ENCODE data around the gene KLHDC10. TPM values are rescaled to one million over a fixed set of nuclear protein-coding genes. Genes with fewer than 3 reads are reported as not detected.

The KLHDC10 gene
- total RNA-seq, 1 donor from 2014 or later: 29.8 TPM

- Mint-ChIP-seq H3K36me3 (ENCODE audit: unreplicated experiment) (no peaks in the 10 kb centered on the region), H3K9me3 (ENCODE audit: unreplicated experiment) (no peaks in the 10 kb centered on the region), H3K4me1 (ENCODE audit: low read depth, unreplicated experiment) (peaks cover 6% of the 10 kb centered on the region), H3K4me3 (ENCODE audit: unreplicated experiment) (no peak overlapping the region), H3K27me3 (ENCODE audit: unreplicated experiment) (no peaks in the 10 kb centered on the region), H3K27ac (ENCODE audit: unreplicated experiment) (no peak overlapping the region)
- TF ChIP-seq, protein P1, sequence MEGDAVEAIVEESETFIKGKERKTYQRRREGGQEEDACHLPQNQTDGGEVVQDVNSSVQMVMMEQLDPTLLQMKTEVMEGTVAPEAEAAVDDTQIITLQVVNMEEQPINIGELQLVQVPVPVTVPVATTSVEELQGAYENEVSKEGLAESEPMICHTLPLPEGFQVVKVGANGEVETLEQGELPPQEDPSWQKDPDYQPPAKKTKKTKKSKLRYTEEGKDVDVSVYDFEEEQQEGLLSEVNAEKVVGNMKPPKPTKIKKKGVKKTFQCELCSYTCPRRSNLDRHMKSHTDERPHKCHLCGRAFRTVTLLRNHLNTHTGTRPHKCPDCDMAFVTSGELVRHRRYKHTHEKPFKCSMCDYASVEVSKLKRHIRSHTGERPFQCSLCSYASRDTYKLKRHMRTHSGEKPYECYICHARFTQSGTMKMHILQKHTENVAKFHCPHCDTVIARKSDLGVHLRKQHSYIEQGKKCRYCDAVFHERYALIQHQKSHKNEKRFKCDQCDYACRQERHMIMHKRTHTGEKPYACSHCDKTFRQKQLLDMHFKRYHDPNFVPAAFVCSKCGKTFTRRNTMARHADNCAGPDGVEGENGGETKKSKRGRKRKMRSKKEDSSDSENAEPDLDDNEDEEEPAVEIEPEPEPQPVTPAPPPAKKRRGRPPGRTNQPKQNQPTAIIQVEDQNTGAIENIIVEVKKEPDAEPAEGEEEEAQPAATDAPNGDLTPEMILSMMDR (IDR thresholded peaks at IDR 0.05; ENCODE audit: partially characterized antibody, unreplicated experiment): no peak
- no peak for DNase-seq
Measured at GRCh38 chr7:130127821-130128317, 57.5 kb downstream of the KLHDC10 start.

DNA sequence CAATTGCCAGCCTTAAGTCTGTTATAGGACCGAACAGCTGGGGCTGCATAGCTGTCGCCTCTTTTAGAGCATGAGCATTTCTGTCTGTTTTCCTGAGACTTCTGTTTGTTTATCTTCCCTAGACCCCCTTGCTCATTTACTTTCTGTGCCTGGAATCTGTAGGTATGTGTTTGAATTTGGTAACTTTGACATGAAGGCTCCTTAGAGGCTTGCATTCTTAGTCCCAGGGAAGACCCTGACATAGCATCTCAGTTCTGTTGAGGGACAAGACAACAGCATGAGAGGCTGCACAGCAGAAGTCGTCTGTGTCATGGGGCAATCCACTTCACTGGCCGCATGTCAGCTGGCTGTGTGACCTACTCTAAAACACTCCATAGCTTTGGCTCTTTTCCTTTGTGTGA is 58.7 kb downstream of the KLHDC10 start:
- H3K9me3 Mint-ChIP-seq (ENCODE audit: unreplicated experiment): no peaks in the 10 kb centered on the region
- H3K27me3 Mint-ChIP-seq (ENCODE audit: unreplicated experiment): no peaks in the 10 kb centered on the region
- peaks cover 6% of the 10 kb centered on the region for H3K4me1 Mint-ChIP-seq (ENCODE audit: low read depth, unreplicated experiment)
- TF ChIP-seq, protein P1 (IDR thresholded peaks at IDR 0.05; ENCODE audit: partially characterized antibody, unreplicated experiment): no peak
- H3K4me3 Mint-ChIP-seq (ENCODE audit: unreplicated experiment): no peak overlapping the region
- DNase-seq: no peak
- H3K27ac Mint-ChIP-seq (ENCODE audit: unreplicated experiment): no peak overlapping the region
- H3K36me3 Mint-ChIP-seq (ENCODE audit: unreplicated experiment): no peaks in the 10 kb centered on the region

- TF ChIP-seq, protein P1 (IDR thresholded peaks at IDR 0.05; ENCODE audit: partially characterized antibody, unreplicated experiment): no peak
- Mint-ChIP-seq H3K27me3 (ENCODE audit: unreplicated experiment) (no peaks in the 10 kb centered on the region), H3K9me3 (ENCODE audit: unreplicated experiment) (no peaks in the 10 kb centered on the region), H3K4me3 (ENCODE audit: unreplicated experiment) (no peak overlapping the region), H3K36me3 (ENCODE audit: unreplicated experiment) (no peaks in the 10 kb centered on the region), H3K4me1 (ENCODE audit: low read depth, unreplicated experiment) (peaks cover 6% of the 10 kb centered on the region), H3K27ac (ENCODE audit: unreplicated experiment) (no peak overlapping the region)
- DNase-seq: no peak
Measured at GRCh38 chr7:130131191-130131834, 61.0 kb downstream of the KLHDC10 start.

DNA sequence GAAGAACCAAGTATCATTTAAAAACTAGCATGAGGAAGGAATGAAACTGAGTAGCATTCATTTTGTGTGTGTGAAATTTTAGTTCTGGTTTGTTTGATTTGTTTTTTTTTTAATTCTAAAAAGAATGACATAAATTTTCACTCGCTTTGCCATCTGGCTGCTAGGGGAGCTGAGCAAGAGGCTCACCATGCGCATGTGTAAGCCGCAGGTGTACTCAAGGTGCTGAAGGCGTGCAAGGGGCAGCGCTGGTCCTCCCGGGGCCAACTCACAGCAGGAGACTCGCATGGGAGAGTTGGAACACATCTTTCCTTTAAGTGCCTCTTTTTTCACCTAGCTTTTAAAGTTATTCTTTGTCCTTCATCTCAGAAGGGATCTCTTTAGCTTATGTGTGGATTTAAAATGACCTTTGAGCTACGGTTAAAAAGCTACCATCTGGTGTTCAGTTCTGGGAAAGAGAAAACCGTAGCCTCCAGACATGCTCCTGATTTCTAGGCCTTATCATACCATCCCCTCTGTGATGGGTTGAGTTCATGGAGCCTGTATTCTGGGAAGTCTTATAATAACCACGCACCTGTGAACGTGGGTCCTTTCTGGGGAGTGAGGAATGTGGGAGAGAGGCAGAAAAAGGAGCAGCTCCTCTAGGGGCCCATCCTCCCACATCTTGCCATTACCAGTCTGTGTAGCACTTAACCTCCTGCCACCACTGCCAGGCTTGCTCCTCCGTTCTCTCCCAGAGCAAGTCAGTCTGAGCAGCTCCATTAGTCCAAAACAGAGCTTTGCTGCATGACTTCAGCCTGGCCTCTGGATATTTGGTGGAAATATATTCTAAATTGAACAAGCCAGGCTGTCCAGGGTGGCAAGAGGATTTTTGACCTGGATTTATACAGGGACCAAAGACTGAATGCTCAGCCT is 61.9 kb downstream of the KLHDC10 start:
- Mint-ChIP-seq H3K27ac (ENCODE audit: unreplicated experiment) (no peak overlapping the region), H3K36me3 (ENCODE audit: unreplicated experiment) (no peaks in the 10 kb centered on the region)

More for the DNA sequence above, 61.9 kb downstream of the KLHDC10 start:
- no peaks in the 10 kb centered on the region for H3K27me3 Mint-ChIP-seq (ENCODE audit: unreplicated experiment)
- H3K9me3 Mint-ChIP-seq (ENCODE audit: unreplicated experiment): no peaks in the 10 kb centered on the region
- H3K4me1 Mint-ChIP-seq (ENCODE audit: low read depth, unreplicated experiment): peaks cover 6% of the 10 kb centered on the region
- TF ChIP-seq, protein P1 (IDR thresholded peaks at IDR 0.05; ENCODE audit: partially characterized antibody, unreplicated experiment): no peak
- no peak for DNase-seq
- no peak overlapping the region for H3K4me3 Mint-ChIP-seq (ENCODE audit: unreplicated experiment)

Data from glutamatergic neuron (in vitro differentiated cells).